Measurements from ENCODE around the gene LUC7L2.

DNA sequence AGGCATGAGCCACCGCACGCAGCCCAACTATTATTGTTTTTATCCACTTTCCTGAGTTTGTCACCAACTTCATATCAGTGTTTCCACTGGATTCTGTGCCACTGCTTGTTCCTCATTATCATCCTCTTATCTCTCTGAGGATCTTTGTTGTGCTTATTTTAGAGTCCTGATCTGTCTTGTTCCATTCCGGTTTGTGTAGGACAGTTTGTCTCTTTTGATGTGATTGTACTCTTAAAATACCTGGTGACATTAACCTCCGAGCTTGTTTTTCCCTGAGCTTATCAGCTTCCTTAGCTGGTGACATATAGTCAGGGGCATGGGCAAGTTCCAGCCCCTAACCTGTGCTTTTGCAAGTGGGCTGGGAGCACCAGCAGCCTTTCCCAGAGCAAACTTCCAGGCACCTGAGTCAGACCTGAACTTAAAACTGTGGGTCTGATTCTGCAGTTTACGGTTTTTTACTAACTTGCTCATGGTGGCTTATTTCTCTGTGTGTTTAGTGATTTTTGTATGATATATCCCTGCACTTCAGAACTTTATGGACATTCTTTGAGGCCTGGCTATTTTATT lies 41.7 kb upstream of the LUC7L2 start:
- TF ChIP-seq CTCF (IDR thresholded peaks at IDR 0.05) (no peak), POLR2A (IDR thresholded peaks at IDR 0.05) (no peak)

All from breast epithelium (tissue), 3 donors.